Mammary epithelial cell (primary cell): ENCODE data around the gene UBFD1.

Source experiments
- CTCF ChIP-seq, 2 donors: IDR thresholded peaks in 1 of 2; conservative IDR thresholded peaks in 1 of 2; 2 replicates each; pipeline ENCODE4 v1.5.1; 2011 to 2012; ENCODE audit warnings: inconsistent platforms in 2 of 2, low read length in 2 of 2, mild to moderate bottlenecking in 2 of 2, control low read depth in 1 of 2, low read depth in 1 of 2; ENCODE audit not compliant: insufficient read depth in 1 of 2; ENCODE audit errors: extremely low read depth in 1 of 2
- EZH2 ChIP-seq: IDR thresholded peaks from 2 replicates; pipeline ENCODE4 v1.6.1; 2012; ENCODE audit warnings: low read length, inconsistent platforms, borderline replicate concordance

- TF ChIP-seq CTCF (conservative IDR thresholded peaks at IDR 0.05 in 1 of 2, IDR thresholded peaks at IDR 0.05 in 1 of 2; ENCODE audit: extremely low read depth in 1 of 2, insufficient read depth in 1 of 2, low read depth in 1 of 2, low read length in 2 of 2) (no peak), EZH2 (no peak)
These were observed 43.0 kb upstream of the UBFD1 start for GRCh38 chr16:23514381-23515152.
